Measurements from ENCODE around the gene ACOX1. TPM values are rescaled to one million over a fixed set of nuclear protein-coding genes. Genes with fewer than 3 reads are reported as not detected.
A peak's percentile ranks its signal among the peaks of the same experiment; 100 is the strongest.

The ACOX1 gene
- total and polyA plus RNA-seq, 2 of the 13 experiments (the other 11 are each of a cell fraction or from before 2014, with no cell fraction given), result 86.4 to 120 TPM

- 0 out of 2 replicates have a peak, but pooled peaks have one; percentile 36 for TF ChIP-seq ZNF609 (CRISPR knock-in tag; IDR thresholded peaks at IDR 0.05; ENCODE audit: borderline replicate concordance)
- no peak for TF ChIP-seq ZNF646 (CRISPR knock-in tag; IDR thresholded peaks at IDR 0.05)
- no peak for TF ChIP-seq THAP9 (CRISPR knock-in tag; IDR thresholded peaks at IDR 0.05; ENCODE audit: borderline replicate concordance)
- peak; percentile 70 for TF ChIP-seq ZFY (CRISPR knock-in tag; IDR thresholded peaks at IDR 0.05)
- TF ChIP-seq ZFP37 (CRISPR knock-in tag; IDR thresholded peaks at IDR 0.05; ENCODE audit: borderline replicate concordance), result 0 out of 2 replicates have a peak, but pooled peaks have one; percentile 37
- no peak for TF ChIP-seq PLRG1 (conservative IDR thresholded peaks at IDR 0.05)
- 0 out of 2 replicates have a peak, but pooled peaks have one; percentile 38 for TF ChIP-seq PATZ1 (CRISPR knock-in tag; IDR thresholded peaks at IDR 0.05)
- peak; percentile 19; the same call in 1 of the 2 replicates for TF ChIP-seq HIVEP1 (CRISPR knock-in tag; IDR thresholded peaks at IDR 0.05)
- no peak for TF ChIP-seq SRSF4 (IDR thresholded peaks at IDR 0.05; ENCODE audit: low read depth, low read length, poor library complexity, severe bottlenecking)
- TF ChIP-seq ZNF788 (CRISPR knock-in tag; IDR thresholded peaks at IDR 0.05; ENCODE audit: borderline replicate concordance), result peak; percentile 14; the same call in 1 of the 2 replicates
These were observed 55.7 kb downstream of the ACOX1 start (continued) for GRCh38 chr17:75922963-75923874.
